Endothelial cell of umbilical vein (primary cell): ENCODE data around the gene VRK1. TPM values are rescaled to one million over a fixed set of nuclear protein-coding genes. Genes with fewer than 3 reads are reported as not detected.

Experiments
- BruUV-seq: library from RNA; stranded (reverse); fragments of 400-500 nt; replicated peaks from 2 replicates; lab custom pipeline; 2021; lab: Mats Ljungman, UMichigan
- CTCF ChIA-PET: fragments of 300-600, 350-600 bp; sonication (Branson Sonifier 250); formaldehyde crosslinking; loops from one replicate; lab custom pipeline; 2021; ENCODE audit warnings: antibody characterized with exemption, inconsistent platforms; lab: Charles Lee
- POLR2A ChIA-PET: fragments of 300-600, 350-600 bp; sonication (Branson Sonifier 250); formaldehyde crosslinking; loops from one replicate; lab custom pipeline; 2021; ENCODE audit warnings: antibody characterized with exemption, inconsistent platforms; lab: Charles Lee
- DNase-seq: peaks from one replicate; pipeline ENCODE4 v3.0.0-alpha.2; 2011; ENCODE audit warnings: low read depth, low spot score
- FAIRE-seq: peaks from 2 replicates; lab custom pipeline; 2011; peaks lifted over from hg19 to GRCh38; lab: Jason Lieb, UNC
- H2AFZ ChIP-seq: 2 replicates; pipeline ENCODE4 v1.6.0; 2012; ENCODE audit warnings: low read depth, low read length, control low read depth, inconsistent platforms
- H3K27ac ChIP-seq: 2 replicates; pipeline ENCODE4 v1.5.1; 2011; ENCODE audit warnings: low read depth, mild to moderate bottlenecking, control low read depth, low read length, moderate library complexity; ENCODE audit not compliant: insufficient read depth
- H3K27me3 ChIP-seq, 2 experiments: 2 replicates each; pipeline versions ENCODE4 v1.6.0 to v1.6.1; 2011; ENCODE audit warnings: low read length in 2 of 2, mixed read lengths in 1 of 2; ENCODE audit not compliant: control insufficient read depth in 2 of 2, insufficient read depth in 2 of 2
- H3K36me3 ChIP-seq, 2 experiments: 2 replicates in 1 of 2; 3 replicates in 1 of 2; pipeline ENCODE4 v1.5.1; 2011; ENCODE audit warnings: low read length in 2 of 2, mild to moderate bottlenecking in 1 of 2, moderate library complexity in 1 of 2; ENCODE audit not compliant: control insufficient read depth in 2 of 2, insufficient read depth in 2 of 2; ENCODE audit errors: extremely low read depth in 1 of 2
- H3K4me1 ChIP-seq: 3 replicates; pipeline ENCODE4 v1.5.1; 2011; ENCODE audit warnings: mild to moderate bottlenecking, low read length; ENCODE audit not compliant: control insufficient read depth, insufficient read depth; ENCODE audit errors: extremely low read depth
- H3K4me2 ChIP-seq: 2 replicates; pipeline ENCODE4 v1.6.1; 2011; ENCODE audit warnings: low read length, control low read depth, mixed read lengths; ENCODE audit not compliant: insufficient read depth
- H3K4me3 ChIP-seq, 3 experiments: fragments of 200-600 bp in 1 of 3; sonication (generic), shearing (Covaris generic) in 1 of 3; replicated peaks in 1 of 3; 2 replicates each; pipeline ENCODE4 v1.5.1; 2011 to 2016; ENCODE audit warnings: control low read depth in 3 of 3, low read length in 3 of 3, mild to moderate bottlenecking in 2 of 3, inconsistent platforms in 1 of 3, low read depth in 1 of 3, moderate library complexity in 1 of 3; ENCODE audit not compliant: insufficient read depth in 1 of 3
- H3K79me2 ChIP-seq: 2 replicates; pipeline ENCODE4 v1.6.0; 2012; ENCODE audit warnings: low read length, inconsistent platforms; ENCODE audit not compliant: control insufficient read depth, insufficient read depth
- H3K9ac ChIP-seq: replicated peaks from 2 replicates; pipeline ENCODE3; 2011; ENCODE audit warnings: low read length, control low read depth; ENCODE audit not compliant: insufficient read depth; ENCODE audit errors: extremely low read depth
- H3K9me1 ChIP-seq: replicated peaks from 3 replicates; pipeline ENCODE4 v1.6.0; 2011; ENCODE audit warnings: mild to moderate bottlenecking, low read length; ENCODE audit not compliant: control insufficient read depth, insufficient read depth; ENCODE audit errors: extremely low read depth
- H3K9me3 ChIP-seq: replicated peaks from 2 replicates; pipeline ENCODE4 v1.5.1; 2012; ENCODE audit warnings: low read length, inconsistent platforms; ENCODE audit not compliant: control insufficient read depth, insufficient read depth
- H4K20me1 ChIP-seq: replicated peaks from 2 replicates; pipeline ENCODE3; 2011; ENCODE audit warnings: mild to moderate bottlenecking, low read length; ENCODE audit not compliant: control insufficient read depth, insufficient read depth; ENCODE audit errors: extremely low read depth
- CTCF ChIP-seq, 2 donors: IDR thresholded peaks; 1 replicate in 1 of 2; 2 replicates in 1 of 2; pipeline ENCODE4 v1.5.1; 2011; ENCODE audit warnings: low read length in 2 of 2, mild to moderate bottlenecking in 2 of 2, moderate library complexity in 2 of 2, control low read depth in 1 of 2, inconsistent platforms in 1 of 2, low read depth in 1 of 2; ENCODE audit not compliant: insufficient read depth in 1 of 2; ENCODE audit errors: extremely low read depth in 1 of 2
- EZH2 ChIP-seq: IDR thresholded peaks from 2 replicates; pipeline ENCODE4 v1.6.1; 2012; ENCODE audit warnings: borderline replicate concordance, low read depth, mild to moderate bottlenecking, moderate library complexity, low read length, inconsistent platforms; ENCODE audit not compliant: severe bottlenecking
- FOS ChIP-seq: IDR thresholded peaks from 2 replicates; pipeline ENCODE4 v1.6.1; 2011; ENCODE audit warnings: mild to moderate bottlenecking, low read length, moderate library complexity, borderline replicate concordance; ENCODE audit not compliant: insufficient read depth
- GATA2 ChIP-seq: IDR thresholded peaks from 2 replicates; pipeline ENCODE4 v1.7.0; 2011; ENCODE audit warnings: low read depth, mild to moderate bottlenecking, moderate library complexity, mixed read lengths, low read length; ENCODE audit not compliant: insufficient read length, insufficient read depth
- JUN ChIP-seq: IDR thresholded peaks from 2 replicates; pipeline ENCODE4 v1.6.1; 2011; ENCODE audit warnings: borderline replicate concordance, low read depth; ENCODE audit not compliant: insufficient read length, insufficient read depth
- MAX ChIP-seq: IDR thresholded peaks from 2 replicates; pipeline ENCODE4 v1.6.1; 2011; ENCODE audit not compliant: insufficient read depth, insufficient read length
- MYC ChIP-seq: IDR thresholded peaks from one replicate; pipeline ENCODE4 v1.6.1; 2011; ENCODE audit warnings: mild to moderate bottlenecking, low read depth, low read length
- POLR2A ChIP-seq: IDR thresholded peaks from 2 replicates; pipeline ENCODE4 v1.6.1; 2012; ENCODE audit warnings: low read depth, mild to moderate bottlenecking, control low read depth, low read length
- POLR2AphosphoS5 ChIP-seq: IDR thresholded peaks from 2 replicates; pipeline ENCODE4 v1.6.1; 2012; ENCODE audit warnings: low read depth, mild to moderate bottlenecking, control low read depth, low read length, moderate library complexity; ENCODE audit not compliant: insufficient read depth
- dilution Hi-C: fragments of 300-500 bp; cut with MboI; formaldehyde crosslinking; loops from one replicate; pipeline ENCODE4 v1.15.0; 2019; ENCODE audit warnings: low sequenced_read_pairs; ENCODE audit not compliant: extremely low pct_ligation_motif_present
- intact Hi-C: fragments of 100-400 bp; cut with micrococcal nuclease; formaldehyde crosslinking; loops from one replicate; pipeline ENCODE4 v1.10.0; 2022
- polyA plus RNA-seq, 4 experiments: library from polyadenylated mRNA; depleted of rRNA in 3 of 4; stranded (reverse) in 3 of 4; unstranded in 1 of 4; fragments of >200 nt; gene quantifications; 2 replicates each; pipeline versions ENCODE4 v1.2.1 to v1.2.3, GENCODE V29; 2011 to 2012; ENCODE audit warnings: missing spikeins in 1 of 4
- total RNA-seq: library from RNA; stranded (reverse); gene quantifications from 2 replicates; pipeline ENCODE4 v1.2.3, GENCODE V29; 2021

VRK1 gene
- total and polyA plus RNA-seq, 2 donors (not counting 3 experiments of a cell fraction or from before 2014, with no cell fraction given): 7.1 to 31.7 TPM

GRCh38 chr14:96780500-96780899 is 16.7 kb upstream of the VRK1 start:
- Histone ChIP-seq H3K27me3 (no peaks in the 10 kb centered on the region), H3K79me2 (no peaks in the 10 kb centered on the region), H3K36me3 (no peaks in the 10 kb centered on the region), H3K9me1 (no peaks in the 10 kb centered on the region), H3K4me3 (no peak overlapping the region), H3K4me1 (no peaks in the 10 kb centered on the region), H4K20me1 (no peaks in the 10 kb centered on the region), H3K27ac (no peak overlapping the region), H2AFZ (no peak overlapping the region), H3K9ac (no peak overlapping the region), H3K9me3 (no peaks in the 10 kb centered on the region), H3K4me2 (no peak overlapping the region)
- dilution Hi-C loops: no loop called here
- FAIRE-seq (no peak), DNase-seq (no peak)
- BruUV-seq: no TSS peak
- CTCF ChIA-PET: interaction anchor here (1.9 kb wide), 1 partner anchor 72 kb away, joined by 6 read pairs; no protein-coding TSS in a partner anchor
- POLR2A ChIA-PET: no interaction called here
- TF ChIP-seq GATA2: no peak
- TF ChIP-seq POLR2A: no peak
- no peak for TF ChIP-seq FOS
- TF ChIP-seq CTCF (IDR thresholded peaks at IDR 0.05; ENCODE audit: extremely low read depth in 1 of 2, insufficient read depth in 1 of 2, low read depth in 1 of 2, low read length in 2 of 2): no peak
- no peak for TF ChIP-seq MAX
- no peak for TF ChIP-seq POLR2AphosphoS5
- no peak for TF ChIP-seq EZH2
- no peak for TF ChIP-seq JUN
- TF ChIP-seq MYC: no peak
- intact Hi-C loops: no loop called here
